CD4-positive, alpha-beta T cell treated with Interleukin-10 for 1 hour (primary cell): Measurements from ENCODE around the gene RPL7A.
"Not testable (repeated sequence)": the region's sequence is repeated elsewhere in the genome, so short reads cannot be mapped to it uniquely, and the experiment has no call there.

ENCODE experiments used
- DNase-seq: peaks from one replicate; pipeline ENCODE4 v3.0.0-alpha.2; 2020

The RPL7A gene

GRCh38 chr9:133371261-133371711, 23.3 kb downstream of the RPL7A start:
- DNase-seq = peak; percentile 76

GRCh38 chr9:133372144-133372543, 24.1 kb downstream of the RPL7A start:
- no peak for DNase-seq

- peak; percentile 65 for DNase-seq
Observed at GRCh38 chr9:133374612-133375115, 26.6 kb downstream of the RPL7A start.

- no peak for DNase-seq
Observed at GRCh38 chr9:133375116-133375723, 27.2 kb downstream of the RPL7A start.

- DNase-seq = peak; percentile 95
Observed at GRCh38 chr9:133375724-133376654, 28.0 kb downstream of the RPL7A start, which contains the start of the genes STKLD1 and SURF4. Gene STKLD1 (plus strand): TSS chr9:133376366. CDS start chr9:133376474, 108 bp downstream. Gene SURF4 (minus strand): TSS chr9:133376060. CDS start chr9:133375969, 91 bp downstream.

GRCh38 chr9:133377280-133377679, 29.3 kb downstream of the RPL7A start:
- DNase-seq = not testable (repeated sequence)

- DNase-seq = no peak
Observed at GRCh38 chr9:133377721-133378216, 29.8 kb downstream of the RPL7A start.

- no peak for DNase-seq
Observed at GRCh38 chr9:133378408-133378962, 30.5 kb downstream of the RPL7A start.

- DNase-seq = no peak
Observed at GRCh38 chr9:133379153-133380086, 31.4 kb downstream of the RPL7A start.

- DNase-seq = no peak
Observed at GRCh38 chr9:133380734-133381133, 32.7 kb downstream of the RPL7A start.

GRCh38 chr9:133382507-133383141, 34.6 kb downstream of the RPL7A start:
- no peak for DNase-seq

- no peak for DNase-seq
Observed at GRCh38 chr9:133383438-133383837, 35.4 kb downstream of the RPL7A start.

- no peak for DNase-seq
Observed at GRCh38 chr9:133384736-133385321, 36.8 kb downstream of the RPL7A start.

- DNase-seq = no peak
Observed at GRCh38 chr9:133385452-133385851, 37.4 kb downstream of the RPL7A start.

- no peak for DNase-seq
Observed at GRCh38 chr9:133386338-133386737, 38.3 kb downstream of the RPL7A start.

- DNase-seq = no peak
Observed at GRCh38 chr9:133387680-133388079, 39.7 kb downstream of the RPL7A start.

GRCh38 chr9:133389025-133389557, 41.1 kb downstream of the RPL7A start:
- DNase-seq = no peak

GRCh38 chr9:133389562-133389961, 41.5 kb downstream of the RPL7A start:
- no peak for DNase-seq

GRCh38 chr9:133390713-133391112, 42.7 kb downstream of the RPL7A start:
- no peak for DNase-seq

GRCh38 chr9:133391449-133391848, 43.4 kb downstream of the RPL7A start:
- not testable (repeated sequence) for DNase-seq

- DNase-seq = not testable (repeated sequence)
Observed at GRCh38 chr9:133392308-133392707, 44.3 kb downstream of the RPL7A start.
